GM19043 (cell line): ENCODE measurements around the gene FURIN.
"Not testable (repeated sequence)": the region's sequence is repeated elsewhere in the genome, so short reads cannot be mapped to it uniquely, and the experiment has no call there.

ENCODE experiments used
- ATAC-seq: cut with Tn5 transposase; IDR thresholded peaks from one replicate; pipeline ENCODE4 v1.9.1; 2021; ENCODE audit warnings: low read depth; ENCODE audit not compliant: unreplicated experiment

FURIN gene

GRCh38 chr15:90897131-90897655 is 28.8 kb downstream of the FURIN start:
- peak; percentile 83 for ATAC-seq

- no peak for ATAC-seq
Measured at GRCh38 chr15:90901175-90902039, 33.0 kb downstream of the FURIN start.

DNA sequence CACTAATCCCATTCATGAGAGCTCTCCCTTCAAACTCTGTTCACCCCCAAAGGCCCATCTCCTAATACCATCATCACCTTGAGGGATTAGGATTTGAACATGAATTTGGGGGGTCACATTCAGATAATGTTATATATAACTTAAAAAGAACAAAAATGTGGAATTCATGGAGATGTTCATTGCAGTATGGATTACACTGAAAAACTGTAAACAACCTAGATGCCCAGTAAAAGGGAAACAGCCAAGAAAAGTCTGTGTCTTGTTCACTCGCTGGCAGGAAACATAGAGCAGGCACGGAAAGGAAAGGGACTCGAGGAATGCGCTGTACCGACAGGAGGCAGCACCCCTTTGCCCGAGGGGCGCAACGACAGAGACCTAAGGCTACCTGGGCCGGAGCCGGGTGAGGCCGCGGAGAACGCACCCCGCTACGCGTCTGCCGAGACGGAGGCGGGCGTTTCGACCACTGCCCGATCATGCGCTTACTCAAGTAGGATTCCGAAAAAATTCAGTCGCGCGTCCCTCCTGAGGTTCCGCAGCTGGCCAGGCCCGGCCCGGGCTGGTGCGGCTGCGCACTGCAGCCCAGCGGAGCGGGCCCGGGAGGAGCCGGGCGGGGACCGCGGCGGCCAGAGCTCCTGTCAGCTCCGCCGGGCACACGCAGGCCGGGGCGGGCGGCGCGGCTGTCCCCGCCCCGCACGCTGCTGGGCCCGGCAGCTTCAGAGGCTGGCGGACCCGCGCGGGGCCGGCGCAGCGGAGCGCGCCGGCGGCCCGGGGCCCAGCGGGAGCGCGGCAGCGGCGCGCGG is 33.9 kb downstream of the FURIN start:
- peak; percentile 53 for ATAC-seq

DNA sequence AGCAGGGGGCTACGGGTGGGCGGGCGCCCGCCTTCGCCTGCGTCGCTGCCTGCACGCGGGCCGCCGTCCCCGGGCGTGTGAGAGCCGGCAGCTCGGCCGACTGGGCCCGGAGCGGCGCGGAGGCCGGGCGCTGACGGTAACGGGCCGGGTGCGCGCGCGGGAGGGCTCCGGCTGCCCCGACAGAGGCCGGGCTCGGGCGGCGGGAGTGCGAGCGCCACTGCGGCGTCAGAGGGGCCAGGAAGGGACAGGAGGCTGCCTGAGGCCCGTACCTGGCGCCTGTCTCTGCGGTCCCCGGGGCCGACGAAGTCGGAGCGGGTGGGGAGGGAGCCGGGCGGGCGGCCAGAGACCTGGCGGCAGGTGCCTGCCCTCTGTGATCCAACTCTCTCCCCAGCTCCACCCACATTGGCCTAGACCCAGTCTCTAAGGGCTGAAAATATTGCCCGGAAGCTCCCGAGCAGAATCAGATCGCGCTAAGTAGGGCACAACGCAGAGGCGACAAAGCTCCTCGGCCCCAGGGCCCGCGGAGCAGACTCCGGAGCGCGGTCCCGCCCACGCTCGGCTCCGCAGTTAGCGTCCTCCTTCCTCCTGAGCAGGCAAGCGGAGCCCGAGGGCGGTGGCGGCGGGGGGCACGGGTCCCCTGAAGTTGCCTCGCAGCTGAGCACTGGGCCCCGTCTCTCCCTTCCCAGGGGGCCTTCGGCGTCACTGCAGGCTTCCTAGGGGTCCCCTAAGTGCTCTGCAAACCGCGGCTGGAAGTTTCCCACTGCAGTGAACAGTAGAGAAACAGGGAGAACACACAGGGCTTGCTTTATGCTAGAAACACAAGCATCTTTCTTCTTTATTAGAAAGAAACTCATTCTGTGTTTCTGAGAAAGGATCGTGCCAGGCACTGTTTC is 34.7 kb downstream of the FURIN start, which contains the start of gene MAN2A2:
MAN2A2 (plus strand) TSS at position 463 of the 893 bp plus-strand sequence. CDS start 906 bp downstream, outside the sequence.
- peak; percentile 44 for ATAC-seq

GRCh38 chr15:90903733-90904536 is 35.5 kb downstream of the FURIN start:
- no peak for ATAC-seq

DNA sequence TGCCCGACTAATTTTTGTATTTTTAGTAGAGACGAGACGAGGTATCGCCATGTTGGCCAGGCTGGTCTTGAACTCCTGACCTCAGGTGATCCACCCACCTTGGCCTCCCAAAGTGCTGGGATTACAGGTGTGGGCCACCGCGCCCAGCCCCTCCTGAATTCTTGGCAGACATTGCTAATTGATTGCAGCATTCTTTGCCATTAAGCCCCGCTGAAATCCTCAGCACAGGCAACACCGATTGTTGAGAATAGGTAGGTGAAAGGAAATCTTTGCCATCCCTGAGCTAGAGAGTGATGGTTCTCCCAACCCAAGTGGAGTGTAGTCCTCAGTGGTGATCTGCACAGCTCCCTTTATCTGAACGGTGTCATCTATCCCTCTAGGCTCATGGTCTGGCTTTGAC is 36.4 kb downstream of the FURIN start:
- no peak for ATAC-seq

DNA sequence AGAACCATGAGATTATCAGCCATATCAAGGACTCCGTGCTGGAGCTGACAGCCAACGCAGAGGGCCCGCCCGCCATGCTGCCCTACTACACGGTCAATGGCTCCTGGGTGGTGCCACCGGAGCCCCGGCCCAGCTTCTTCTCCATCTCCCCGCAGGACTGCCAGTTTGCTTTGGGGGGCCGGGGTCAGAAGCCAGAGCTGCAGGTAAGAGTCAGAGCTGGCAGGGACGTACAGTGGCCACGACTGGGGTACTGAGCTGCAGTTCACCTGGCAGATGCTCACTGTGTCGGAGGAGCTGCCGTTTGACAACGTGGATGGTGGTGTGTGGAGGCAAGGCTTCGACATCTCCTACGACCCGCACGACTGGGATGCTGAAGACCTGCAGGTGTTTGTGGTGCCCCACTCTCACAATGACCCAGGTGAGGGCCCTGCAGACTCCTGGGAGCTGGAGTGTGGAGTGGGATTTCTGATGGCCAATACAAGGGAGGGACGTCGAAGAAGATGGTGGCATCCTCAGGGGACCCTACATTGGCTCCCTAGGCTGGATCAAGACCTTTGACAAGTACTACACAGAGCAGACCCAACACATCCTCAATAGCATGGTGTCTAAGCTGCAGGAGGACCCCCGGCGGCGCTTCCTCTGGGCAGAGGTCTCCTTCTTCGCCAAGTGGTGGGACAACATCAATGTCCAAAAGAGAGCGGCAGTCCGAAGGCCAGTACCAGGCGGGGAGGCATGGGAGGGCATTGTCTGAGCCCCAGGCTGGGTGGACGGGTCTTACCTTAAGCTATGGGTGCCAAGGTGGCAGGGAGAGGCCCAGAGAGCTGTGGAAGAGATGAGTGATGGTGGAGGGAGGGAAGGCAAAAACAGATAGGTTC is 37.2 kb downstream of the FURIN start:
- ATAC-seq, result no peak

DNA sequence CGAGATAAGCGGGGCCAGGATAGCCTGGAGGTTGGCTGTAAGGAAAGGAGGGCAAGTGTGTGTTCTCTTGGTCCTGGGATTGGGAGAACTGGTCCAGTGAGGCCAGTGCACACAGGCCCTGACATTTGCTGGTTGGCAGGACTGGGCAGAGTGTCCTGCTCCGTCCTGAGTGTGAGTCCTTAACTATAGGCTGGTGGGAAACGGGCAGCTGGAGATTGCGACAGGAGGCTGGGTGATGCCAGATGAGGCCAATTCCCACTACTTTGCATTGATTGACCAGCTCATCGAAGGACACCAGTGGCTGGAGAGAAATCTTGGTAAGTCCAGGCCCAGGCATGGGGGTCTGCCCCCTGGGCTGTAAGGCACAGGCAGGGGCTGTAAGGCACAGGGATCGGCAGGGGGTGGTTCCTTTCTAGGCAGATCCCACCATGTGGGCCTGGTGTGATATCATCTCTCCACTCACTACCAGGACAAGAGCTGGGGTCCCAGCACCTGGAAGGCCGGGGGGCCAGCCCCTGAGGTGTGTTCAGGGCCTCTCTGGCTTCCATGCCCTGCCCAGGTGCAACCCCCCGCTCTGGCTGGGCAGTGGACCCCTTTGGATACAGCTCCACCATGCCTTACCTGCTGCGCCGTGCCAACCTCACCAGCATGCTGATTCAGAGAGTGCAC is 37.9 kb downstream of the FURIN start:
- ATAC-seq, result no peak

- no peak for ATAC-seq
Measured at GRCh38 chr15:90907051-90907660, 38.8 kb downstream of the FURIN start.

GRCh38 chr15:90907838-90908507 is 39.6 kb downstream of the FURIN start:
- ATAC-seq, result no peak

GRCh38 chr15:90909449-90909848 is 41.1 kb downstream of the FURIN start:
- not testable (repeated sequence) for ATAC-seq

DNA sequence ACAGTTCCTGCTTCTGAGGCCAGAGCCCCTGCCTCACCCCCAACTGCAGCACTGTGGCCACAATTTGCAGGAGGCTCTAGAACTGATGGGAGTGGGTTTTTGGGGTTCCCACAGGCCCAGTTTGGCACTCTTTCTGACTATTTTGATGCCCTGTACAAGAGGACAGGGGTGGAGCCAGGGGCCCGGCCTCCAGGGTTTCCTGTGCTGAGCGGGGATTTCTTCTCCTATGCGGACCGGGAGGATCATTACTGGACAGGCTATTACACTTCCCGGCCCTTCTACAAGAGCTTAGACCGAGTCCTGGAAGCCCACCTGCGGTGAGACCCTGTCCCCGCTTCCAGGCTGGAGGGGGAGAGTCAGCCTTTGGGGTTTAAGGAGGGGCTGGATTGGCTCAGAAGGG is 41.6 kb downstream of the FURIN start:
- no peak for ATAC-seq

DNA sequence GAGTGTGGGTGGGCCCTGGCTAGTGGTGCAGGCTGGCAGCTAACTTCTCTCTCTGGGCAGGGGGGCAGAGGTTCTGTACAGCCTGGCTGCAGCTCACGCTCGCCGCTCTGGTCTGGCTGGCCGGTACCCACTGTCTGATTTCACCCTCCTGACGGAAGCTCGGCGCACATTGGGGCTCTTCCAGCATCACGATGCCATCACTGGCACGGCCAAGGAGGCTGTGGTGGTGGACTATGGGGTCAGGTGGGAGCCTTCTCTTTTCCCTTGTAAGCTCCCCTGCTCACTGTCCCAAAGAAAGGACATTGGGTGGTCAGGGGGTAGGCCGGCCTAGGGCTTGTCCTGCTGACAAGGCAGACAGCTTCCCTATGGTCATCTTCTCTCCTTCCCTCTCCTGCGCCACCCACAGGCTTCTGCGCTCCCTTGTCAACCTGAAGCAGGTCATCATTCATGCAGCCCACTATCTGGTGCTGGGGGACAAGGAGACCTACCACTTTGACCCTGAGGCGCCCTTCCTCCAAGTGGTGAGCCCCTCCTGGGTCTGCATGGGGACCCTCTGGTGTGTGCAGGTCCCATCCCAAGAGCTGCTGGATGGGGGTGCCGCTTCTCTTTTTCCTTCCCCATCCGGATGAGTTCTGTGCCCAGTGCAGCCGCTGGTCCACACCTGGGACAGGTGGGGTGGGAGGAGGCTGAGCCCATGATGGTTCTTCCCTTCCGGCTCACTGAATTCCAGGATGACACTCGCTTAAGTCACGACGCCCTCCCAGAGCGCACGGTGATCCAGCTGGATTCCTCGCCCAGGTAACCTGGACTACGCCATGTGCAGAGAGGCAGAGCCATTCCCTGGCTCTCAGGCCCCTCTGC is 42.3 kb downstream of the FURIN start:
- no peak for ATAC-seq

DNA sequence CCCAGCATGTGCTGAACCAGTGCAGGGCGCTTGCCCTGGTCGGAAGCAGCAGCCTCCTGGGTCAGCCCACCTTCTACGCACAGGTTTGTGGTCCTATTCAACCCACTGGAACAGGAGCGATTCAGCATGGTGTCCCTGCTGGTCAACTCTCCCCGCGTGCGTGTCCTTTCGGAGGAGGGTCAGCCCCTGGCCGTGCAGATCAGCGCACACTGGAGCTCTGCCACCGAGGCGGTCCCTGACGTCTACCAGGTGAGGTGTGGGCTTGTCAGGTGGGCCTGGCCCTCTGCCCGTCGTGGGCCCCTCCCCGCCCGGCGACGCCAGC is 42.9 kb downstream of the FURIN start:
- no peak for ATAC-seq

GRCh38 chr15:90911906-90912769 is 43.8 kb downstream of the FURIN start:
- no peak for ATAC-seq

- ATAC-seq, result no peak
Measured at GRCh38 chr15:90912770-90913075, 44.3 kb downstream of the FURIN start.
